GM11168 (cell line): Measurements from ENCODE around the gene YIPF7.

Experiments used
- in situ Hi-C: fragments of 300-500 bp; cut with MboI; formaldehyde crosslinking; loops from one replicate; pipeline ENCODE4 v1.12.0; 2022; ENCODE audit warnings: low sequenced_read_pairs; ENCODE audit not compliant: unreplicated experiment

The YIPF7 gene

GRCh38 chr4:44629280-44629866 lies 22.1 kb downstream of the YIPF7 start:
- in situ Hi-C loops, result no loop called here

GRCh38 chr4:44623676-44624075 lies 27.7 kb downstream of the YIPF7 start:
- in situ Hi-C loops, result no loop called here

DNA sequence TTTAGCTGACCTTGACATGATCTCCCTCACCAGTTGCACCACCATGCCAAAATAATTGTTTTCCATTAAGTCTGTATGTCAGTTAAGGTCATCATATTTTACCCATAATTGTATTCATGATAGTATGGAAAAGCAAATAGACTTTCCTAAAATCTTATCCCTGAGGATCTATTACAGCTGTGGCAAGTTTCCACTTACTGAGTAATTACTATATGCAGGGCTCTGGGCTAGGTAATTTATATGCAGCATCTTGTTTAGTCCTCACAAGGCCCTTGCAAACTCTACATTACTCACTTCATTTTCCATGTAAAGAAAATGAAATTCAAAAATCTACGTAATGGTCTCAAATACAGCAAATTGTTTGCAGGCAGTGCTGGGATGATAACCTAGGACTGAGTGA lies 34.8 kb downstream of the YIPF7 start:
- in situ Hi-C loops, result no loop called here

GRCh38 chr4:44583393-44583792 lies 68.0 kb downstream of the YIPF7 start:
- in situ Hi-C loops, result no loop called here

GRCh38 chr4:44580231-44580630 lies 71.2 kb downstream of the YIPF7 start:
- in situ Hi-C loops, result no loop called here

DNA sequence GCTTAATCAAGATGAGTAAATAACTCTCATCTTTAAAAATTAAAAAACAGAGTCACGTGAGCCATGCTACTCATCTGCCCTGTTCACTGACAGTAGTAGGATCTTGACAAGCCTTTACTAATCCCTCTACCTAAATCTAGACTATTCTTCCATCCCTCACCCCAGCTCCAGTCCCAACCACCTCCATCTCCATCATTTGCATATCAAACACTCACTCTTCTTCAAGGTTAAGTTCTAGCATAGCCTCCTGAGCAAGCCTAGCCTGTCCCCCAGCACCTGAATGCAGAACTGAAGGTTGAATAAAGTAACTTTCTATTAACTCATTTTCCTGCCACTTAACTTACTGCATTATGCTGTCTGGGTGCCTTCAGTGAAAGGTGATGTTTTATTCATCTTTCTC lies 72.5 kb downstream of the YIPF7 start:
- in situ Hi-C loops, result no loop called here
